IMR-90 (cell line): ENCODE data around the gene CARF. TPM values are rescaled to one million over a fixed set of nuclear protein-coding genes. Genes with fewer than 3 reads are reported as not detected.

Experiments used
- ATAC-seq: fragments of 200-7000 bp; cut with Tn5 transposase; 2 replicates; pipeline ENCODE4 v1.9.1; 2020; ENCODE audit warnings: low read depth, mild to moderate bottlenecking, moderate library complexity
- BruUV-seq: library from RNA; stranded (reverse); fragments of 400-500 nt; replicated peaks from 2 replicates; lab custom pipeline; 2021; lab: Mats Ljungman, UMichigan
- CTCF ChIA-PET: fragments of 300-600 bp; formaldehyde crosslinking; extraction: SDS; loops from one replicate; lab custom pipeline; 2021; ENCODE audit warnings: antibody characterized with exemption; lab: Yijun Ruan, JAX
- POLR2A ChIA-PET: fragments of 300-600 bp; sonication (Branson Sonifier 250); formaldehyde crosslinking; loops from one replicate; lab custom pipeline; 2022; ENCODE audit warnings: antibody characterized with exemption; ENCODE audit not compliant: unreplicated experiment; lab: Charles Lee
- DNase-seq: peaks from one replicate; pipeline ENCODE4 v3.0.0; 2013
- H2AFZ ChIP-seq: replicated peaks from 2 replicates; pipeline ENCODE3; 2013; ENCODE audit warnings: low read length, mild to moderate bottlenecking; ENCODE audit not compliant: poor library complexity
- H2AK5ac ChIP-seq: 2 replicates; pipeline ENCODE4 v1.6.1; 2013; ENCODE audit warnings: low read depth, low read length, inconsistent platforms
- H2AK9ac ChIP-seq: replicated peaks from 2 replicates; pipeline ENCODE3; 2013; ENCODE audit warnings: mild to moderate bottlenecking, low read depth, low read length, moderate library complexity; ENCODE audit not compliant: poor library complexity
- H2BK120ac ChIP-seq: 2 replicates; pipeline ENCODE4 v1.6.1; 2013; ENCODE audit warnings: low read depth, low read length, inconsistent platforms
- H2BK15ac ChIP-seq: 3 replicates; pipeline ENCODE4 v1.6.1; 2013; ENCODE audit warnings: low read depth, low read length, inconsistent platforms
- H2BK20ac ChIP-seq: 2 replicates; pipeline ENCODE4 v1.6.1; 2013; ENCODE audit warnings: low read depth, mild to moderate bottlenecking, inconsistent platforms, low read length, moderate library complexity
- H2BK5ac ChIP-seq: 2 replicates; pipeline ENCODE4 v1.6.1; 2013; ENCODE audit warnings: mild to moderate bottlenecking, low read depth, low read length, inconsistent platforms; ENCODE audit not compliant: poor library complexity, severe bottlenecking
- H3K14ac ChIP-seq: replicated peaks from 2 replicates; pipeline ENCODE4 v1.6.1; 2013; ENCODE audit warnings: low read depth, low read length, inconsistent platforms
- H3K18ac ChIP-seq: 2 replicates; pipeline ENCODE4 v1.6.1; 2013; ENCODE audit warnings: low read depth, low read length, control low read depth
- H3K23ac ChIP-seq: 2 replicates; pipeline ENCODE4 v1.6.1; 2013; ENCODE audit warnings: low read depth, low read length, inconsistent platforms
- H3K27ac ChIP-seq: 2 replicates; pipeline ENCODE4 v1.5.1; 2013; ENCODE audit warnings: mild to moderate bottlenecking, control low read depth, low read length; ENCODE audit not compliant: insufficient read depth
- H3K27me3 ChIP-seq: 2 replicates; pipeline ENCODE4 v1.6.1; 2013; ENCODE audit warnings: low read length; ENCODE audit not compliant: control insufficient read depth, insufficient read depth
- H3K36me3 ChIP-seq: 2 replicates; pipeline ENCODE4 v1.6.1; 2013; ENCODE audit warnings: low read length, mixed read lengths; ENCODE audit not compliant: control insufficient read depth, insufficient read depth
- H3K4ac ChIP-seq: 2 replicates; pipeline ENCODE4 v1.6.1; 2013; ENCODE audit warnings: low read depth, low read length, inconsistent platforms
- H3K4me1 ChIP-seq: 2 replicates; pipeline ENCODE4 v1.6.1; 2013; ENCODE audit warnings: low read length, mixed read lengths; ENCODE audit not compliant: control insufficient read depth, insufficient read depth
- H3K4me2 ChIP-seq: 2 replicates; pipeline ENCODE4 v1.6.1; 2013; ENCODE audit warnings: low read depth, mild to moderate bottlenecking, control low read depth, low read length, moderate library complexity
- H3K4me3 ChIP-seq: 2 replicates; pipeline ENCODE4 v1.5.1; 2013; ENCODE audit warnings: low read depth, mild to moderate bottlenecking, control low read depth, low read length, moderate library complexity; ENCODE audit not compliant: insufficient read depth
- H3K56ac ChIP-seq: 2 replicates; pipeline ENCODE4 v1.6.1; 2013; ENCODE audit warnings: low read length, inconsistent platforms; ENCODE audit not compliant: insufficient read depth; ENCODE audit errors: extremely low read depth
- H3K79me1 ChIP-seq, 2 experiments: 2 replicates each; pipeline ENCODE4 v1.6.1; 2013; ENCODE audit warnings: low read length in 2 of 2, inconsistent platforms in 1 of 2, low read depth in 1 of 2
- H3K9ac ChIP-seq: 2 replicates; pipeline ENCODE4 v1.6.1; 2013; ENCODE audit warnings: low read depth, low read length, control low read depth
- H3K9me1 ChIP-seq: 2 replicates; pipeline ENCODE4 v1.6.1; 2013; ENCODE audit warnings: low read length, inconsistent platforms; ENCODE audit not compliant: insufficient read depth
- H3K9me3 ChIP-seq: 2 replicates; pipeline ENCODE4 v1.6.1; 2013; ENCODE audit warnings: low read length; ENCODE audit not compliant: control insufficient read depth, insufficient read depth
- H4K20me1 ChIP-seq: 2 replicates; pipeline ENCODE4 v1.6.1; 2013; ENCODE audit warnings: low read length, inconsistent platforms; ENCODE audit not compliant: insufficient read depth
- H4K5ac ChIP-seq: 2 replicates; pipeline ENCODE4 v1.6.1; 2013; ENCODE audit warnings: mild to moderate bottlenecking, low read depth, low read length, control low read depth
- H4K8ac ChIP-seq, 2 experiments: 2 replicates each; pipeline ENCODE4 v1.6.1; 2013; ENCODE audit warnings: low read depth in 2 of 2, low read length in 2 of 2, control low read depth in 1 of 2, inconsistent platforms in 1 of 2
- H4K91ac ChIP-seq: 2 replicates; pipeline ENCODE4 v1.6.1; 2013; ENCODE audit warnings: low read depth, low read length, inconsistent platforms; ENCODE audit not compliant: insufficient read depth
- BHLHE40 ChIP-seq: fragments of 150-350 bp; IDR thresholded peaks from 2 replicates; pipeline ENCODE4 v1.6.1; 2016; ENCODE audit warnings: mild to moderate bottlenecking, low read depth, low read length
- CEBPB ChIP-seq: IDR thresholded peaks from 2 replicates; pipeline ENCODE4 v1.6.1; 2012; ENCODE audit warnings: low read depth, low read length, improper control_type of control experiment
- MXI1 ChIP-seq: IDR thresholded peaks from 2 replicates; pipeline ENCODE4 v1.6.1; 2012; ENCODE audit warnings: low read depth, mild to moderate bottlenecking, low read length, moderate library complexity, borderline replicate concordance
- NFE2L2 ChIP-seq: fragments of 150-350 bp; IDR thresholded peaks from 2 replicates; pipeline ENCODE4 v1.6.1; 2016; ENCODE audit warnings: low read depth, mild to moderate bottlenecking, low read length
- POLR2A ChIP-seq: IDR thresholded peaks from 2 replicates; pipeline ENCODE4 v1.6.1; 2012; ENCODE audit warnings: mild to moderate bottlenecking, low read depth, low read length
- WGBS, 2 experiments: methylation state at CpG; one replicate each; pipeline versions ENCODE4 v1.1.5 to v1.1.7; 2013; ENCODE audit warnings: missing lambda C conversion rate in 2 of 2; ENCODE audit not compliant: insufficient read length in 1 of 2; ENCODE audit errors: extremely low coverage in 2 of 2; 5-methylcytosine and 5-hydroxymethylcytosine counted together
- dilution Hi-C: fragments of 300-500 bp; cut with HindIII; formaldehyde crosslinking; loops from one replicate; pipeline ENCODE4 v1.14.3; 2018; ENCODE audit warnings: low sequenced_read_pairs; ENCODE audit not compliant: unreplicated experiment
- in situ Hi-C: fragments of 300-500 bp; cut with MboI; formaldehyde crosslinking; loops from 3 replicates; pipeline ENCODE4 v1.14.3; 2019; ENCODE audit warnings: low sequenced_read_pairs, inconsistent platforms, mixed read lengths
- intact Hi-C: fragments of 100-400 bp; cut with micrococcal nuclease; formaldehyde crosslinking; loops from 2 replicates; pipeline ENCODE4 v1.10.0; 2022
- polyA plus RNA-seq, 3 experiments: library from polyadenylated mRNA; depleted of rRNA; stranded (reverse); fragments of >200 nt; gene quantifications; 2 replicates each; pipeline ENCODE4 v1.2.3, GENCODE V29; 2012; ENCODE audit warnings: low replicate concordance in 1 of 3
- total RNA-seq: library from RNA; depleted of rRNA; stranded (reverse); fragments of >200 nt; gene quantifications from 2 replicates; pipeline ENCODE4 v1.2.3, GENCODE V29; 2012
- TF ChIP-seq, protein P1 (sequence below): fragments of 150-350 bp; IDR thresholded peaks from 2 replicates; pipeline ENCODE4 v1.6.1; 2016; ENCODE audit warnings: low read depth, mild to moderate bottlenecking, low read length, moderate library complexity, borderline replicate concordance

The CARF gene
- total and polyA plus RNA-seq, 2 of the 4 experiments (the other 2 are of a cell fraction) = 2.4 to 5.6 TPM

DNA sequence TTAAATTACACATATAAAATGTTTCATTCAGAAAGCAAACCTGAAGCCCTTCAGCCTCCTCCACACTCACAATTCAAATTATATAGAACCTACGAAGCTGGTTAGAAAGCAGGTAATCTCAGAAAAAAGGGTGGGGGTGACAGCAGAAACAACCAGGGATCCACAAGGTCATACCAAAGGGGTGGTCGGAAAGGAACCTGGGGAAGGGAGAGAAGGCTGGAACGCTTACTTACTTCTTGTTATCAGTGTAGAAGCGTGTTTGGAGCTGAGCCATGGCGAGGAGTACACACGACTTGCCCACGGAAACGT, 918 bp upstream of the CARF start:
- 0 out of 2 replicates have a peak, but pooled peaks cover 2% of the 10 kb centered on the region for H3K36me3 ChIP-seq
- H3K56ac ChIP-seq = peak overlapping the region; percentile 60; the same call in 1 of the 2 replicates
- no peak for TF ChIP-seq MXI1
- no peak for TF ChIP-seq POLR2A
- TF ChIP-seq NFE2L2 = no peak
- TF ChIP-seq, protein P1, sequence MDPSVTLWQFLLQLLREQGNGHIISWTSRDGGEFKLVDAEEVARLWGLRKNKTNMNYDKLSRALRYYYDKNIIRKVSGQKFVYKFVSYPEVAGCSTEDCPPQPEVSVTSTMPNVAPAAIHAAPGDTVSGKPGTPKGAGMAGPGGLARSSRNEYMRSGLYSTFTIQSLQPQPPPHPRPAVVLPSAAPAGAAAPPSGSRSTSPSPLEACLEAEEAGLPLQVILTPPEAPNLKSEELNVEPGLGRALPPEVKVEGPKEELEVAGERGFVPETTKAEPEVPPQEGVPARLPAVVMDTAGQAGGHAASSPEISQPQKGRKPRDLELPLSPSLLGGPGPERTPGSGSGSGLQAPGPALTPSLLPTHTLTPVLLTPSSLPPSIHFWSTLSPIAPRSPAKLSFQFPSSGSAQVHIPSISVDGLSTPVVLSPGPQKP = no peak
- TF ChIP-seq BHLHE40 = no peak
- TF ChIP-seq CEBPB = no peak
- H3K9me3 ChIP-seq = no peaks in the 10 kb centered on the region
- in situ Hi-C loops = no loop called here
- no peak for DNase-seq
- H4K91ac ChIP-seq = peak overlapping the region; percentile 62
- H2AK5ac ChIP-seq = peak overlapping the region; percentile 14; the same call in 1 of the 2 replicates
- no peaks in the 10 kb centered on the region for H3K27me3 ChIP-seq
- H3K79me1 ChIP-seq = peaks cover 8 to 21% of the 10 kb centered on the region in 2 experiments
- 0% methylated on average over 4 of the region's 8 CpGs; no CpG with 5 or more reads in 1 of the 2 experiments for WGBS, 2 experiments
- H3K18ac ChIP-seq = no peak overlapping the region
- H3K23ac ChIP-seq = peak overlapping the region; percentile 93
- peak overlapping the region; percentile 15 for H2BK5ac ChIP-seq
- H4K8ac ChIP-seq = peak overlapping the region; percentile 68 to 99
- H2AK9ac ChIP-seq = peak overlapping the region; percentile 84
- ChIA-PET POLR2A (no interaction called here), CTCF (interaction anchor here (0.7 to 1.1 kb wide), 2 partner anchors 322 to 1485 kb away, joined by 3 read pairs; no protein-coding TSS in a partner anchor)
- H2AFZ ChIP-seq = peak overlapping the region; percentile 94
- H3K9ac ChIP-seq = peak overlapping the region; percentile 94
- H3K4me2 ChIP-seq = peak overlapping the region; percentile 61
- BruUV-seq = no TSS peak
- H3K27ac ChIP-seq = peak overlapping the region; percentile 18
- peak overlapping the region; percentile 70 for H3K4me3 ChIP-seq
- 0 out of 2 replicates have a peak overlapping the region, but pooled peaks have one; percentile 15 for H2BK20ac ChIP-seq
- H4K20me1 ChIP-seq = no peaks in the 10 kb centered on the region
- peak; percentile 7 for ATAC-seq
- no peaks in the 10 kb centered on the region for H3K9me1 ChIP-seq
- H4K5ac ChIP-seq = peak overlapping the region; percentile 21; the same call in 1 of the 2 replicates
- intact Hi-C loops = no loop called here
- H2BK15ac ChIP-seq = no peak overlapping the region; the same call in 2 of the 3 replicates
- H3K4ac ChIP-seq = peak overlapping the region; percentile 67
- dilution Hi-C loops = no loop called here
- H3K4me1 ChIP-seq = peaks cover 2% of the 10 kb centered on the region; the same call in 1 of the 2 replicates
- peak overlapping the region; percentile 86 for H3K14ac ChIP-seq
- H2BK120ac ChIP-seq = peak overlapping the region; percentile 68
